Psoas muscle (tissue), 8 donors: Measurements from ENCODE around the gene CIAO2A. TPM values are rescaled to one million over a fixed set of nuclear protein-coding genes. Genes with fewer than 3 reads are reported as not detected.

Experiments
- ATAC-seq, 4 donors: fragments of 200-7000 bp; cut with Tn5 transposase; one replicate each; pipeline ENCODE4 v1.9.1; 2020; ENCODE audit warnings: moderate library complexity in 3 of 4, mild to moderate bottlenecking in 2 of 4
- DNase-seq, 2 donors: peaks; one replicate each; pipeline ENCODE4 v3.0.0-alpha.2; 2020
- H3K27ac ChIP-seq: fragments of 200-600 bp; one replicate; pipeline ENCODE4 v1.8.0; 2022
- H3K27me3 ChIP-seq, 3 donors: fragments of 200-600 bp in 1 of 3; one replicate each; pipeline versions ENCODE4 v1.6.1 to v1.8.0; 2013 to 2022; ENCODE audit warnings: low read length in 2 of 3, mild to moderate bottlenecking in 2 of 3, moderate library complexity in 1 of 3; ENCODE audit not compliant: insufficient read depth in 3 of 3
- H3K36me3 ChIP-seq, 2 donors: fragments of 200-600 bp in 1 of 2; one replicate each; pipeline versions ENCODE4 v1.6.1 to v1.8.0; 2013 to 2022; ENCODE audit warnings: low read depth in 1 of 2, mild to moderate bottlenecking in 1 of 2, moderate library complexity in 1 of 2; ENCODE audit not compliant: insufficient read depth in 1 of 2
- H3K4me1 ChIP-seq: fragments of 200-600 bp; one replicate; pipeline ENCODE4 v1.8.0; 2022
- H3K4me3 ChIP-seq: fragments of 200-600 bp; one replicate; pipeline ENCODE4 v1.8.0; 2022; ENCODE audit warnings: mild to moderate bottlenecking
- H3K9me3 ChIP-seq: fragments of 200-600 bp; one replicate; pipeline ENCODE4 v1.8.0; 2022
- WGBS, 3 donors: extraction: QIAGEN DNeasy Blood & Tissue Kit; methylation state at CpG; one replicate each; pipeline versions ENCODE4 v1.1.6 to v1.1.7; 2013; 5-methylcytosine and 5-hydroxymethylcytosine counted together
- intact Hi-C, 2 donors: fragments of 100-400 bp; cut with DNase I; formaldehyde crosslinking; loops; one replicate each; pipeline versions ENCODE4 v1.11.0 to v1.14.2; 2022
- polyA plus RNA-seq, 3 donors: library from polyadenylated mRNA; stranded (reverse); fragments of 200-250 nt; gene quantifications; one replicate each; pipeline ENCODE4 v1.2.3, GENCODE V29; 2013
- total RNA-seq, 4 donors: library from RNA; stranded (reverse); fragmentation: NEBNext Ultra II Directional in 2 of 4; extraction: Animal tissue kit (Norgen Biotek cat#: 25700) in 2 of 4; gene quantifications; one replicate each; pipeline versions ENCODE4 v1.2.1 to v1.2.4, GENCODE V29; 2021 to 2023
- TF ChIP-seq, protein P1 (sequence below): fragments of 200-600 bp; IDR thresholded peaks from one replicate; pipeline ENCODE4 v1.8.0; 2022; ENCODE audit warnings: antibody characterized with exemption
- donor health status: healthy with polysubstance abuse.
- donor health status: DM: no; HTN: no; CAD: no; lungs with moderate emphysema.
- donor health status: Bipolar disorder and iron deficiency.
- donor health status: healthy.
- donor health status: DM: yes; HTN: yes; CAD: no.
- donor health status: DM: no; HTN: no; CAD: no.
- donor health status: DM: no; HTN: no; CAD: no.
- donor health status: DM: yes; HTN: yes; CAD: no.

CIAO2A gene
- total and polyA plus RNA-seq, 7 donors: 24.0 to 109 (median 73.5) TPM

DNA sequence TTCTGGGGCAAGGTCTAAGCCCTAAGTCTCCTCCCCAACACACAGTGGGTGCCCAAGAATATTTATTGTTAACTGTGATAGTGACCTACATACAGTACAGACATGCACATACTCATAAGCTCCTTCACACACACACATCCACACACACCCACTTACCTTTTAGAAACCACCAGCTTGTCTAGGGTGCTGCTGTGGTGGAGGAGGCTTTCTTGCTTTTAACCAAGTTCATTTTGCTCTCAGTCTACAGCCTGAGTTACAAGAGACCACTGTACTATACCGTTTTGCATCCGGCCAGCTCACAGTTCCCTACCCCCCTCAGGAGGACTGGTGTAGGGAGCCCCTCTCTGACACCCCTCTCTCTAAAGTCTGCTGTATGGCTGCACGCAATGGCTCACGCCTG is 64.0 kb downstream of the CIAO2A start:
- no peak overlapping the region for H3K4me3 ChIP-seq
- H3K27ac ChIP-seq: no peak overlapping the region
- H3K36me3 ChIP-seq: peaks cover 0 to 20% of the 10 kb centered on the region in 2 donors
- intact Hi-C loops: no loop called here
- DNase-seq: no peak
- TF ChIP-seq, protein P1, sequence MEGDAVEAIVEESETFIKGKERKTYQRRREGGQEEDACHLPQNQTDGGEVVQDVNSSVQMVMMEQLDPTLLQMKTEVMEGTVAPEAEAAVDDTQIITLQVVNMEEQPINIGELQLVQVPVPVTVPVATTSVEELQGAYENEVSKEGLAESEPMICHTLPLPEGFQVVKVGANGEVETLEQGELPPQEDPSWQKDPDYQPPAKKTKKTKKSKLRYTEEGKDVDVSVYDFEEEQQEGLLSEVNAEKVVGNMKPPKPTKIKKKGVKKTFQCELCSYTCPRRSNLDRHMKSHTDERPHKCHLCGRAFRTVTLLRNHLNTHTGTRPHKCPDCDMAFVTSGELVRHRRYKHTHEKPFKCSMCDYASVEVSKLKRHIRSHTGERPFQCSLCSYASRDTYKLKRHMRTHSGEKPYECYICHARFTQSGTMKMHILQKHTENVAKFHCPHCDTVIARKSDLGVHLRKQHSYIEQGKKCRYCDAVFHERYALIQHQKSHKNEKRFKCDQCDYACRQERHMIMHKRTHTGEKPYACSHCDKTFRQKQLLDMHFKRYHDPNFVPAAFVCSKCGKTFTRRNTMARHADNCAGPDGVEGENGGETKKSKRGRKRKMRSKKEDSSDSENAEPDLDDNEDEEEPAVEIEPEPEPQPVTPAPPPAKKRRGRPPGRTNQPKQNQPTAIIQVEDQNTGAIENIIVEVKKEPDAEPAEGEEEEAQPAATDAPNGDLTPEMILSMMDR: no peak
- H3K27me3 ChIP-seq: no peaks in the 10 kb centered on the region
- 94 to 95% (median 94%) methylated on average over 4 of the region's 4 CpGs for WGBS, 3 donors
- peak in 1 of 4 donors; percentile 15 for ATAC-seq
- no peaks in the 10 kb centered on the region for H3K9me3 ChIP-seq
- peaks cover 26% of the 10 kb centered on the region for H3K4me1 ChIP-seq

DNA sequence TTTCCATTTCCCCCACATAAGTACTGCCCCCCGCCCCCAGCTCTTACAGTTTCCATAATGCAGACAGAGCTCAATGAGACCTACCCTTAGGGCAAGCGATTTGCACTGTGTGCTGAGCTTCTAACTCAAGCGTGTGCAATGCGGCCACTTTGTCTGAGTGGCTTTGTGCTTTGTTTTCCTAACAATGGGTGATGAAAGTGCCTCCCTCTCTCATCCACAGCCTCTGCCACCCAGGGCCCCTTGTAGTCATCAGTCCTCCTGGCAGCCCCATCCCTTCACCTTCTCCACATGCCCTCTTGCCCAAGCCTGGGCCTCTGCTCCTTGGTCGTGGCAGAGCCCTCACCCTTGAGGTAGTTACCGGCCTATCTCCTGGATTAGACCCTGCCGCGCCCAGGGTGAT is 64.5 kb downstream of the CIAO2A start:
- H3K36me3 ChIP-seq: peaks cover 0 to 15% of the 10 kb centered on the region in 2 donors
- WGBS, 3 donors: 69 to 92% (median 73%) methylated on average over 8 of the region's 8 CpGs
- ATAC-seq (peak in 1 of 4 donors; percentile 25), DNase-seq (no peak)
- no peaks in the 10 kb centered on the region for H3K9me3 ChIP-seq
- TF ChIP-seq, protein P1: no peak
- H3K4me3 ChIP-seq: no peak overlapping the region
- intact Hi-C loops: no loop called here
- H3K27me3 ChIP-seq: no peaks in the 10 kb centered on the region
- peaks cover 30% of the 10 kb centered on the region for H3K4me1 ChIP-seq
- no peak overlapping the region for H3K27ac ChIP-seq

DNA sequence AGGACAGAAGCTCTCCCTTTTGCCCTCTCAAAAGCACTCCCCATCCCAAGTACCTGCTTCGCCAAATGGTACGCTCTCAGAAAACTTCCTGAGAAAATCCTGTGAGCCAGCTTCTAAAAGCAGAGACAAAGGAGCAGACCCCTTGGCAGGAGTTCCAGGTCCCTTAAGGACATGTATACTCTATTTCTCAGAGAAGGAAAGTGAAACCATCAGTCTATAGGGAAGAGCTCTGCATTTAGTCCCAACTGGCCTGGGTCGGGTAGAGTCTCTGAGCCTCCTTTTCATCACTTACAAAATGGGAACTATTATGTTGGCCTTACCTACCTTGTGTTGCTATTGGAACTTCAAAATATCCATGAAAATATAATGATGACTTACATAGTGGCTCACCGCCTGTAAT is 67.0 kb downstream of the CIAO2A start:
- Histone ChIP-seq H3K4me1 (peaks cover 54% of the 10 kb centered on the region), H3K9me3 (no peaks in the 10 kb centered on the region), H3K27ac (peak overlapping the region; percentile 27), H3K4me3 (no peak overlapping the region), H3K36me3 (peaks cover 0 to 6% of the 10 kb centered on the region in 2 donors), H3K27me3 (no peaks in the 10 kb centered on the region)
- intact Hi-C loops: no loop called here
- ATAC-seq (no peak), DNase-seq (no peak)
- 67 to 85% (median 80%) methylated on average over 4 of the region's 4 CpGs for WGBS, 3 donors
- TF ChIP-seq, protein P1: no peak

DNA sequence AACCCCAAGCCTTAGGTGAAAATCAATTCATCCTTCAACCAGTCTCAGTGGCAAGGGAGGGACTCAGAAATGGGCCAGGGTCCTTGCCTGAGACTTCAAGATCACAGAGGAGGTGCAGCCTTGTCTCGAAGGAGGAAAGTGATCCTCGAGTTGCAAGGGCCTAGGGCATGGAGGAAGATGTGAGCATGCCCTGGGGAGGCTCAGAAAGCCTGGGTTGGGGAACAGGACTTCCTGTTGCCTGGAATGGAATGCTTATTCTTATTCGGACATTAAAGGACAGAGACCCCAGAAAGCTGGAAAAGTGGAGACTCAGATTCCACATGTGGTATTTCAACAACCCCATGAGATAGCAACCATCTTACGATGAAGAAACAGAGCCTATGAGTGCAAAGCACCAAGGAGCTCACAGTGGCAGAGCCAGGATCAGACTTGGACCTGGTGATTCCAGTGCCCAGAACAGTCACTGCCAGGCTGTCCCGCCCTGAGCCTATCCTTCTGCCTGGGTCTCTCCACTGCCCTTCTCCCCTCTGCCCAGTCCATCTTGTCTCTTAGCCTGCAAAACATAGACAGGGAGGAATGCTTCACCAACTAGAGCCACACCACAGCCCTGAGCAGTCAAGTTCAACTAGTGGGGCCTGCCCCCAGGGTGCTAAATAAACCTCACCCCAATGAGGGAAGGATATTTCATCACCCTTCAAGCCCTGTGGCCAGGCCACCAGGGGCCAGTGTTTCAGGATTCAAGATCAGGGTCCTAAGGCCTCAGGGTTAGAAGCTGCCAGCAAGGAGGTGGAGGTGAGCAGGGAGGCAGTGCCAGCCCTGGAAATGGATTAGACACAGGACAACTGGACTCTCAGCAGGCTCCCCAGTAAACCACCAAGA is 69.2 kb downstream of the CIAO2A start:
- TF ChIP-seq, protein P1: no peak
- DNase-seq (no peak), ATAC-seq (peak in 2 of 4 donors; percentile 29 to 53)
- Histone ChIP-seq H3K4me3 (no peak overlapping the region), H3K4me1 (peaks cover 75% of the 10 kb centered on the region), H3K9me3 (no peaks in the 10 kb centered on the region), H3K27ac (peak overlapping the region; percentile 88), H3K27me3 (no peaks in the 10 kb centered on the region), H3K36me3 (peaks cover 0 to 3% of the 10 kb centered on the region in 2 donors)
- 69 to 77% (median 72%) methylated on average over 5 of the region's 5 CpGs for WGBS, 3 donors
- intact Hi-C loops: no loop called here
